Measurements from ENCODE around the gene SRSF7. TPM values are rescaled to one million over a fixed set of nuclear protein-coding genes. Genes with fewer than 3 reads are reported as not detected.
"Not testable (repeated sequence)": the region's sequence is repeated elsewhere in the genome, so short reads cannot be mapped to it uniquely, and the experiment has no call there.

Gene SRSF7
- total RNA-seq, 1 experiment from 2014 or later = 238 TPM

DNA sequence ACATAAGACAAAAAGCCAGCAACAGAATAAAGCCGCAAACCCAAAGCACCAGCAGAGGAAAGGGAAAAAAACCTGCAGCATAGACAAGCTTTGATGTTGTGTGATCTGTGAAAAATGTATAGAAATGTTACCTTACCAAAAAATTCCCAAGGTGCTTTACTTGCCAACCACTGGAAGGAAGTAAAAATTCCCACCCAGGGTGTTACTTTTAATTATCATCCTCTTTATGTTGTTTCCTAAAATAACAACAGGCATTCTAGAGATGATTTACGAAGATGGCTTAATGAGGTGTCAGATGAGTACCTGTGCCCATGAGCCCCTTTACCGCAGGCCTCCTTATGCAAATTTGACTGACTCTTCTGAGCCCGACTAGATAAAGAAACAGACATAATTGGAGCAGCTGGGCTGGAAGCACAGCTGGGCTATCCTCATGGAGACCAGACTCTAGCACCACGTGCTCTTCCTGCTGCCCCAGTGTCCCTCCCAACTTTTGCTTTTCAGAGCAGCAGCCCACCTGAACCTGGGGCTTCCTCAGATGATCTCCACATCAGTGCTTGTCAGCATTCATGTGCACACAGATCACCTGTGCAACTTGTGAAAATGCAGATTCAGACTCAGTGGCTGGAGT lies 41.5 kb downstream of the SRSF7 start:
- DNase-seq (ENCODE audit: low spot score) = no peak
- in situ Hi-C loops (cut with HindIII; ENCODE audit: low sequenced_read_pairs) = no loop called here

DNA sequence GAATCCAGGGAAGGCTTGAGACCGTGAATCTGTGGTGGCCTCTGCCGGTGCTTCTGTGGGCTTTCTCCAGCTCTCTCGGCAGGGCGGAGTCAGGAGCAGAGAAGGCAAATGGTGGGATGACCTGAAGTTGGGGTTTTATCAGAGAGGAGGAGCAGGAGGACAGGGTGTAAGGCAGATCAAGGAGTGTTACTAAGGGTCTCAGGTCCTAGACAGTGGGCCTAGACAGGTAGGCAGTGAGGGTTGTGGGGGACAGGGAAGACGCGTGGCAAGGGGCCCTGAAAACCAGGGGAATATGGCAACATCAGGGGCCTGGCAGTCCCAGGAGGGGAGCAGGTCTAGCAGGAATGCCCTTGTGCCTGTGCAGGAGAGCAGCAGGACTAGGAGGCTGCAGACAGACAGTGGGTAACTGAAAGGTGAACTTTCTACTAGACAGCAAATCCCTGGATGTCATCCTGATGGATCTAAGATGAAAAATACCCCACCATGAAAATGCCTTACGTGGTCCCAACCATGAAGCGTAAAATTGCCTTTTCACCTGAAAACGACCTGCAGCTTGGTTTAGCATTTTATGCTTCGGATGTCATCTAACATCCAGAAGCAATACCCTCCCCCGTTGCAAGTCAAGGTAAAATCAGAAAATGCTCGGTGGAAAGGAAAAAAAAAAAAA lies 42.1 kb downstream of the SRSF7 start:
- in situ Hi-C loops (cut with HindIII; ENCODE audit: low sequenced_read_pairs) = no loop called here
- DNase-seq (ENCODE audit: low spot score) = no peak

DNA sequence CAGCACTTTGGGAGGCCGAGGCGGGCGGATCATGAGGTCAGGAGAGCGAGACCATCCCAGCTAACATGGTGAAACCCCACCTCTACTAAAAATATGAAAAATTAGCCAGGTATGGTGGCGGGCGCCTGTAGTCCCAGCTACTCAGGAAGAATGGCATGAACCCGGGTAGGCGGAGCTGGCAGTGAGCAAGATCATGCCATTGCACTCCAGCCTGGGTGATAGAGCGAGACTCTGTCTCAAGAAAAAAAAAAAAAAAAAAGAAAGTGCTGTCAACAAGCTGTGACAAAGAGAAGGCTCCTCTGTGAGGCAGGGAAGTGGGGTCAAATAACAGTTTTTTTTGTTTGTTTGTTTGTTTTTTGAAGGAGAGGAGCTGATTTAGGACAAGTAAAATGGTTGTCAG lies 42.7 kb downstream of the SRSF7 start:
- in situ Hi-C loops (cut with HindIII; ENCODE audit: low sequenced_read_pairs); DNase-seq (ENCODE audit: low spot score): not testable (repeated sequence)

DNA sequence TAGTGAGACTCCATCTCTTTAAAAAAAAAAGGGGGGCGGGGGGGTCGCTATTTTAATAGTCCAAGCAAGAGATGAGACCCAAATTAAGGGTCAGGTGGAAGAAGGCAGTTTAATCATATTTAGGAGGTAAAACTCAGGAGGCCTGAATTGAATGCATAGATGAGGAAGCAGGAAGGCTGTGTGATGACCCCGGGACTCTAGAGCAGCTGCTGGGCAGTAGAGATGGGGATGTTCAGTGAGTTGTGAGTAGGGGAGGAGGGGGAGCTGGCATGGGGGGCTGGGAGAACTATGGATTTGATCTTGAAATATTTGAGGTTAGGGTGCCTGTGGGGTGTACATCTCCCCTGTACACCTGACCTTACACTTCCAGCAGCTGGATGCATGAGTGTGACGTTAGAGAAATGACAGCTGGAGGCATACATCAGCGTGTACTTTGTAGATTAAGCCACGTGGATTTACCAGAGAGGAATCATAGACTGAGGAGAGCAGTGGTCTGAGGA lies 44.3 kb downstream of the SRSF7 start:
- DNase-seq (ENCODE audit: low spot score) = no peak
- in situ Hi-C loops (cut with HindIII; ENCODE audit: low sequenced_read_pairs) = no loop called here

DNA sequence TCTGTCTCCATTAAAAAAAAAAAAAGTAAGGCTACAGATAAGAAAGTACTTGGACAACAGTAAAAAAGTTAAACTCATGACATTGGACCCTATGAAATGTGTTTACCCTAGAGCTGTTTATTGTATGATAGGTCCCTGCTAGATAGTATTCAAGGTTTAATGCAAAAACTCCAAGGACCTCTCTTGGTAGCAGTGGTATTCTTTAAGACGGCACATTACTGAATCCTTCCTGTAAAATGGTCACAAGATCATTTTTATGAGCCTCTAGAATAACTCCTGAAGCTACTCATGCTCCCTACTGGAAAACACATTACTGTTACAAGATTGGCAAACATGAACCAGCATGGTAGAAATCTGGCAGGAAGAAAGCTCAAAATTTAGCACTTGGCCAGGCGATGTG lies 46.5 kb downstream of the SRSF7 start:
- DNase-seq (ENCODE audit: low spot score) = no peak
- in situ Hi-C loops (cut with HindIII; ENCODE audit: low sequenced_read_pairs) = no loop called here

DNA sequence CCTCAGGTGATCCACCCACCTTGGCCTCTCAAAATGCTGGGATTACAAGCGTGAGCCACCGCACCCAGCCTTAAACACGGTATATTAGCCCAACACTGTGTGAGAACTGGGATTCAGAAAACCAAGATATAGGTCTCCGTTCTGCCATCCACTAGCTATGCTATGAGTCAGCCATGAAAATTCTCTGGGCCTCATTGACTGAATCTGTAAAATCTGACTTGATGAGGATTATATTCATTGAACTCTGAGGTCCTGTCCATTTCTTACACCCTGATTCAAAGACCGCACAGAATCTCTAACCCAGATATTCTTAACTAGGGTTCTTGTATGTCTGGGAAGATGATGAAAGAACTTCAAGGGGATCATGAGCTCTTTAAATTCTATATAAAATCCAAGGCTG lies 47.8 kb downstream of the SRSF7 start:
- not testable (repeated sequence) for DNase-seq (ENCODE audit: low spot score)

DNA sequence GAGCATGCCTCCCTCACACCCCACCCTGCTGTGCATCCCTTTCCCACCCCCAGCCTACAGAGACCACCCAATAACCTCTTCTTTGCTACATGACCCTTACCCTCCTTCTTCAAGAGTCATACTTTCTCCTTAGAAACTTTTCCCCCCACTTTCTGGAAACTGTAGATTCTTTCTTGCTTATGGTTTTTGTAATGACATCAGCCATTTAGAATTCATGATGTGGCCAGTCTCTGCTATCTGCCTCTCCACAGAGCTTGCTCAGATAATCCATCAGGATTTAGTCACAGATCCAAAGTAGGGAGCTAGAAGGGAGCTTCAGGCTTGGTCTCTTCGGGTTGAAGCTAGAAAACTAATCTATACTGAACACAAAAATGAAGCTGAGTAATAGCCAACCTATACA lies 48.7 kb downstream of the SRSF7 start:
- no peak for DNase-seq (ENCODE audit: low spot score)
- in situ Hi-C loops (cut with HindIII; ENCODE audit: low sequenced_read_pairs) = no loop called here

More for the DNA sequence above, 47.8 kb downstream of the SRSF7 start:
- in situ Hi-C loops (cut with HindIII; ENCODE audit: low sequenced_read_pairs) = not testable (repeated sequence)

DNA sequence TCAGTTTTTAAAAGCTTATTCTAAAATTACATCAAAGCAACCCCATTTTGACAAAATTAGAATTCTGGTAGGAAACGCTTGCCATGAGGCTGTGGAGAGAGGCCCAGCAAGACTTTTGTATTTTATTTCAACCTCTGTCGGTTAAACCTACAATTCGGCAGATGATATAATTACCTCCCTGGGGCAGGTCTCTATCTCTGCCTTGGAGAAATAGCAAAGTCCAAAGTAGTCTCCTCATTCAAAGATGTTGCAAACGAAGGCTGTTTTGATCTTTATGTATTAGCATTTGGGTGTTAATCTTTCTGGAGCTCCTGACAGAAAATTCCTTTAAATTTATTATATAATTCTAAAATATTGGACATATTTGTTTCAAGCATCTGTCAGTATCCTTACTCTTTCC lies 49.6 kb downstream of the SRSF7 start:
- in situ Hi-C loops (cut with HindIII; ENCODE audit: low sequenced_read_pairs) = no loop called here
- DNase-seq (ENCODE audit: low spot score) = no peak

DNA sequence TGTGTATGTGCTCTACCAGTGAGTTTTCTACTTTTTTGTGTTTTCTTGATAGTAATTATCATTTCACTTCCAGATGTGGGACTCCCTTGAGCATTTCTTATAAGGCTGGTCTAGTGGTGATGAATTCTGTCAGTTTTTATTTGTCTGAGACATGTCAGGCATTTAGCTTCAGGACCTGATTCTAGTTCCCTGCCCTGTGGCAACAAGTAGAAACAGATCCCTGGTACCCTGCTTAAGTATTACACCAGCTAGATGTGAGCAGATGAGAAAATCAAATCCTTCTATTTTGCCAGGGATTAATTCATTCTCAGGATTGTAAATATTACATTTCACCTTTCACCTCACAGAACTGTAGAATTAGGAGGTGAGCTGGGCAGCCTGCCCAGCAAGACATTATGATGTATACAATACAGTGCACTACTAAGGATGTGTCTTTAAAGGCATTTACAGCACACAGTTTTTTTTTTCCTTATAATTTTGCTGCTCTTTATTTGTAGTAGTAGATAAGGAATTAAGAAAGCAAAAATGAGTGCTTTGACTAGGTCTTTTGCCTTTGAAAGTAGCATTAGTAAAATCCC lies 50.2 kb downstream of the SRSF7 start:
- in situ Hi-C loops (cut with HindIII; ENCODE audit: low sequenced_read_pairs) = no loop called here
- no peak for DNase-seq (ENCODE audit: low spot score)

DNA sequence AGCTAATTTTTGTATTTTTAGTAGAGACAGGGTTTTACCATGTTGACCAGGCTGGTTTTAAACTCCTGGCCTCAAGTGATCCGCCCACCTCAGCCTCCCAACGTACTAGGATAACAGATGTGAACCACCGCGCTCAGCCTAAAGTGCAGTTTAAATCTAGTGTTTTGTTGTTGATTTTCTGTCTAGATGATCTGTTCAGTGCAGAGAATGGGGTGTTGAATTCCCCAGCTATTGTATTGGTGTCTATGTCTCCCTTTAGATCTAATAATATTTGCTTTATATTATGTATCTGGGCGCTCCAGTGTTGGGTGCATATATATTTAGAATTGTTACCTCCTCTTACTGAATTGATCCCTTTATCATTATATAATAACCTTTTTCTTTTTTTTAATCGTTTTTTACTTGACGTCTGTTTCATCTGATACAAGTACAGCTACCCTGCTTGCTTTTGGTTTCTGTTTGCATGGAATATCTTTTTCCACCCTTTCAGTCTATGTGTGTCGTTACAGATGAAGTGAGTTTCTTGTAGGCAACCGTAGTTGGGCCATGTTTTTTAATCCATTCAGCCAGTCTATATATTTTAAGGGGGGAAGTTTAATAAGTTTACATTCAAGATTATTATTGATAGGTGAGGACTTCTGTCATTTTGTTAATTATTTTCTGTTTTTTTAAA lies 50.9 kb downstream of the SRSF7 start:
- in situ Hi-C loops (cut with HindIII; ENCODE audit: low sequenced_read_pairs) = no loop called here
- no peak for DNase-seq (ENCODE audit: low spot score)

DNA sequence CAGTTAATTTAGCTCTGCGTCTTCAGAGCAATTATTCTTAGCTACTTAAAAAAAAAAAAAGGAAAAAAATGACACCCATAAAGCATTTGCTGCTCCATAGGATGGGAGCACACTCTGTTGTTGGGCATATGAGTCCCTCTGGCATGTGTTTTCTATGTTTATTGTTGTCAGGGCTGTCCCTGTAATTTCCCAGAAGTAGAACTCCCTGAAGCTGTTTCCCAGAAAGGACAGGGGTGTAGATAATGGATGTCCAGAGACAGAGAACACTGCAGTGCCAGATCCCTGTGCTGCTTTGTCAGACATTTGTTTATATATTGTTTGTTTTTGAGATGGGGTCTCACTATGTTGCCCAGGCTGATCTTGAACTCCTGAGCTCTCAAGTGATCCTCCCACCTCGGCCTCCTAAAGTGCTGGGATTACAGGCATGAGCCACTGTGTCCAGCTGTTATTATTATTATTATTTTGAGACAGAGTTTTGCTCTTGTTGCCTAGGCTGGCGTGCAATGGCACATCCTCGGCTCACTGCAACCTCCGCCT lies 52.6 kb downstream of the SRSF7 start:
- in situ Hi-C loops (cut with HindIII; ENCODE audit: low sequenced_read_pairs) = no loop called here
- DNase-seq (ENCODE audit: low spot score) = no peak

DNA sequence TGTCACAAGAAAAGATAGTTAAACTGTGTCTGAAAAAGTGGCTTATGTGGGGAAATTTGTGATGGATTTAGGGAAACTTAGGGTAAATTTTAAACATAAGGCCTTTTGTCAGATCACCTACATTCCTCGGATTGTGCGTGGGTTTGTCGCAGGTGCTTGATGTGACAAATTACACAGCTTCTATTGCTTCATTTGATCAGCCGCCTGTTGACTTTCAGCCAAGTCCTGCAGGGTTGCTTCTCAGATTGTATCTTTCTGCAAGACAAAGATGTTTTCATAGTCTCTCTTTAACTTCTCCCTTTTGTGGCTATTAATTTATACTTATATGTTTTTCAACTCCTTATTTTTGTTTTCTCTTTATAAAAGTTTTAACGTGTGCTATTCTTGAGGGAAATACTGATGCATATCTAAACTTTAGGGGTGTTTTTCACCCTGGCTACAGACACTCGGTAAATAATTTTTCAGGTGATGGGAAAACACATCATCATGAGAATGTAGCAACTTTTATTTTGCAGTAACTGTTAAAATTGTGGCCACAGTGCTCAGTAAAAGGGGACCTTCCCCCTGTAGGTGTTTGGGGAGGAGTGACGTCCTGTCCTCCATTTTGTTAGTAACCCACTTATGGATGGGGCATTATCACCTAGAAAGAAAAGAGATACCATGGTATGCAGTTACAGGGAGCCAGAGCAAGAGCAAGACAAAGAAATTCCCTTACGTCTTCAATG lies 53.9 kb downstream of the SRSF7 start:
- in situ Hi-C loops (cut with HindIII; ENCODE audit: low sequenced_read_pairs) = no loop called here
- DNase-seq (ENCODE audit: low spot score) = no peak

Other genes starting within 250 kb of the SRSF7 start
- gene HNRNPLL, start 148.4 kb downstream of the SRSF7 start, total RNA-seq (2014; rRNA removed; shearing (Covaris generic)) = 37.7 and 47.2 TPM in 2 replicates
- 27.0 and 37.0 TPM in 2 replicates for gene GALM, start 85.2 kb downstream of the SRSF7 start, total RNA-seq (2014; rRNA removed; shearing (Covaris generic))
- 18.8 and 22.2 TPM in 2 replicates for gene GEMIN6, start 26.8 kb upstream of the SRSF7 start, total RNA-seq (2014; rRNA removed; shearing (Covaris generic))
- 35.8 and 38.1 TPM in 2 replicates for gene DHX57, start 124.6 kb upstream of the SRSF7 start, total RNA-seq (2014; rRNA removed; shearing (Covaris generic))
- 29.6 and 30.5 TPM in 2 replicates for gene MORN2, start 124.6 kb upstream of the SRSF7 start, total RNA-seq (2014; rRNA removed; shearing (Covaris generic))
- not detected in 2 replicates for gene ARHGEF33, start 138.5 kb upstream of the SRSF7 start, total RNA-seq (2014; rRNA removed; shearing (Covaris generic))